K562 (cell line): ENCODE data around the gene TMEM92. TPM values are rescaled to one million over a fixed set of nuclear protein-coding genes. Genes with fewer than 3 reads are reported as not detected.

Experiments used
- ATAC-seq: fragments of 200-7000 bp; cut with Tn5 transposase; 3 replicates; pipeline ENCODE4 v1.9.1; 2020; ENCODE audit warnings: moderate library complexity
- BruUV-seq: library from RNA; stranded (reverse); fragments of 400-500 nt; replicated peaks from 2 replicates; lab custom pipeline; 2021; lab: Mats Ljungman, UMichigan
- CTCF ChIA-PET: fragments of 300-600 bp; formaldehyde crosslinking; extraction: SDS; loops from one replicate; lab custom pipeline; 2021; ENCODE audit warnings: low intra/inter-chr PET ratio; lab: Yijun Ruan, JAX
- POLR2A ChIA-PET: fragments of 300-600, 350-650 bp; sonication (Branson Sonifier 250); formaldehyde crosslinking; extraction: SDS; loops from one replicate; lab custom pipeline; 2021; ENCODE audit warnings: antibody characterized with exemption, inconsistent platforms; lab: Yijun Ruan, JAX
- DNase-seq, 4 experiments: peaks; one replicate each; pipeline versions ENCODE4 v3.0.0 to v3.0.0-alpha.2; 2011 to 2018; ENCODE audit warnings: low spot score in 3 of 4, mixed read lengths in 3 of 4; ENCODE audit errors: extremely low read depth in 1 of 4
- FAIRE-seq: peaks from 2 replicates; lab custom pipeline; 2011; peaks lifted over from hg19 to GRCh38; lab: Jason Lieb, UNC
- H2AFZ ChIP-seq: 2 replicates; pipeline ENCODE4 v1.6.0; 2011; ENCODE audit warnings: low read depth, low read length, control low read depth, inconsistent platforms
- H3K27ac ChIP-seq: fragments of 200-600 bp; 3 replicates; pipeline ENCODE4 v1.8.0; 2011; ENCODE audit warnings: low read depth, mild to moderate bottlenecking, control low read depth, inconsistent platforms, low read length, moderate library complexity, mixed read lengths; ENCODE audit errors: extremely low read depth
- H3K27me3 ChIP-seq, 2 experiments: fragments of 300-600 bp in 1 of 2; 2 replicates in 1 of 2; 3 replicates in 1 of 2; pipeline versions ENCODE4 v1.6.0 to v1.8.0; 2011; ENCODE audit warnings: inconsistent platforms in 2 of 2, low read length in 2 of 2, mild to moderate bottlenecking in 1 of 2, mixed read lengths in 1 of 2, moderate library complexity in 1 of 2; ENCODE audit not compliant: control insufficient read depth in 2 of 2, insufficient read depth in 2 of 2
- H3K36me3 ChIP-seq: fragments of 300-600 bp; 3 replicates; pipeline ENCODE4 v1.8.0; 2011; ENCODE audit warnings: mild to moderate bottlenecking, low read length, inconsistent platforms; ENCODE audit not compliant: control insufficient read depth, insufficient read depth
- H3K4me1 ChIP-seq, 2 experiments: fragments of 200-600 bp in 1 of 2; replicated peaks in 1 of 2; 2 replicates in 1 of 2; 3 replicates in 1 of 2; pipeline versions ENCODE4 v1.5.1 to v1.8.0; 2011; ENCODE audit warnings: inconsistent platforms in 2 of 2, low read length in 2 of 2, mild to moderate bottlenecking in 1 of 2, mixed read lengths in 1 of 2, moderate library complexity in 1 of 2; ENCODE audit not compliant: control insufficient read depth in 2 of 2, insufficient read depth in 2 of 2
- H3K4me2 ChIP-seq: 2 replicates; pipeline ENCODE4 v1.6.1; 2011; ENCODE audit warnings: low read length, control low read depth, inconsistent platforms, mixed read lengths; ENCODE audit not compliant: insufficient read depth
- H3K4me3 ChIP-seq: fragments of 200-600 bp; sonication (generic), shearing (Covaris generic); 2 replicates; pipeline ENCODE4 v1.5.1; 2016; ENCODE audit warnings: control low read depth, inconsistent platforms
- H3K79me2 ChIP-seq: fragments of 200-600 bp; 3 replicates; pipeline ENCODE4 v1.8.0; 2011; ENCODE audit warnings: low read length, inconsistent platforms; ENCODE audit not compliant: control insufficient read depth, insufficient read depth
- H3K9ac ChIP-seq, 2 experiments: 2 replicates each; pipeline versions ENCODE4 v1.6.0 to v1.6.1; 2011; ENCODE audit warnings: low read depth in 2 of 2, low read length in 2 of 2, control low read depth in 1 of 2, inconsistent platforms in 1 of 2, mild to moderate bottlenecking in 1 of 2, mixed read lengths in 1 of 2; ENCODE audit not compliant: insufficient read depth in 1 of 2
- H3K9me1 ChIP-seq: one replicate; pipeline ENCODE4 v1.6.0; 2011; ENCODE audit warnings: inconsistent platforms, mild to moderate bottlenecking, low read length, moderate library complexity; ENCODE audit not compliant: control insufficient read depth, insufficient read depth
- H3K9me3 ChIP-seq: replicated peaks from 2 replicates; pipeline ENCODE4 v1.5.1; 2011; ENCODE audit warnings: low read depth, low read length, inconsistent platforms; ENCODE audit not compliant: control insufficient read depth, insufficient read depth
- H4K20me1 ChIP-seq: replicated peaks from 2 replicates; pipeline ENCODE4 v1.6.1; 2011; ENCODE audit warnings: low read length, inconsistent platforms, mixed read lengths; ENCODE audit not compliant: control insufficient read depth, insufficient read depth
- ATF7 ChIP-seq: fragments of 450-650 bp; IDR thresholded peaks from 2 replicates; pipeline ENCODE4 v1.7.1; 2014; ENCODE audit warnings: mild to moderate bottlenecking, moderate library complexity
- ESRRB ChIP-seq: fragments of 250-450 bp; sonication (Bioruptor Pico); IDR thresholded peaks from 2 replicates; pipeline ENCODE4 v1.5.0; 2020; ENCODE audit warnings: mild to moderate bottlenecking, moderate library complexity, borderline replicate concordance
- HDAC6 ChIP-seq: IDR thresholded peaks from 2 replicates; pipeline ENCODE4 v1.6.1; 2012; ENCODE audit warnings: low read depth, mild to moderate bottlenecking, control low read depth, inconsistent platforms, low read length, moderate library complexity
- KLF16 ChIP-seq: IDR thresholded peaks from 2 replicates; pipeline ENCODE4 v1.6.1; 2016; ENCODE audit warnings: antibody characterized with exemption
- NBN ChIP-seq: fragments of 450-650 bp; IDR thresholded peaks from 2 replicates; pipeline ENCODE4 v1.6.1; 2016; ENCODE audit warnings: low read depth, mild to moderate bottlenecking
- NCOA1 ChIP-seq: fragments of 450-650 bp; IDR thresholded peaks from 2 replicates; pipeline ENCODE4 v1.6.1; 2016; ENCODE audit warnings: low read depth
- SMARCE1 ChIP-seq: fragments of 450-650 bp; IDR thresholded peaks from 2 replicates; pipeline ENCODE4 v1.7.1; 2016; ENCODE audit warnings: mild to moderate bottlenecking
- SPI1 ChIP-seq: IDR thresholded peaks from 2 replicates; pipeline ENCODE4 v1.6.1; 2011; ENCODE audit warnings: low read depth, low read length, control low read depth, borderline replicate concordance
- TEAD1 ChIP-seq, 2 experiments: fragments of 450-650 bp in 1 of 2; sonication (generic) in 1 of 2; formaldehyde crosslinking; IDR thresholded peaks; 2 replicates each; pipeline versions ENCODE4 v1.4.0 to v1.8.0; 2020 to 2022; ENCODE audit warnings: mild to moderate bottlenecking in 2 of 2, missing genetic modification reagents in 1 of 2
- ZFP30 ChIP-seq: fragments of 250-450 bp; sonication (Bioruptor Pico); IDR thresholded peaks from 2 replicates; pipeline ENCODE4 v1.8.0; 2022; ENCODE audit warnings: moderate library complexity, mild to moderate bottlenecking, inconsistent platforms, borderline replicate concordance
- ZNF444 ChIP-seq: fragments of 250-450 bp; sonication (Bioruptor Pico); IDR thresholded peaks from 2 replicates; pipeline ENCODE4 v1.4.0; 2020; ENCODE audit warnings: mild to moderate bottlenecking, moderate library complexity
- WGBS: fragments of 100-300 bp; shearing (Covaris generic); methylation state at CpG from one replicate; pipeline ENCODE4 v1.1.6; 2016; ENCODE audit warnings: low coverage, mixed read lengths; ENCODE audit not compliant: insufficient coverage; ENCODE audit errors: missing lambda C conversion rate; 5-methylcytosine and 5-hydroxymethylcytosine counted together
- in situ Hi-C: fragments of 300-500 bp; cut with MboI; formaldehyde crosslinking; loops from 4 replicates; pipeline ENCODE4 v1.15.0; 2018; ENCODE audit warnings: inconsistent platforms, mixed read lengths
- intact Hi-C: fragments of 100-400 bp; cut with micrococcal nuclease; formaldehyde crosslinking; loops from 2 replicates; pipeline ENCODE4 v1.14.2; 2022
- polyA plus RNA-seq, 8 experiments: library from polyadenylated mRNA; depleted of rRNA in 4 of 8; stranded (reverse) in 5 of 8; unstranded in 3 of 8; fragments of >200 nt; fragmentation: Nextera tagmentation in 2 of 8; fragmentation: Illumina TruSeq in 1 of 8; extraction: Ambion mirVana in 2 of 8; extraction: Trizol in 1 of 8; gene quantifications; 2 replicates each; pipeline versions ENCODE4 v1.2.1 to v1.2.3, GENCODE V29; 2011 to 2014; ENCODE audit warnings: inconsistent platforms in 1 of 8, missing spikeins in 1 of 8
- total RNA-seq, 7 experiments: library from RNA; depleted of rRNA in 6 of 7; stranded (reverse); fragments of >200 nt in 6 of 7; fragmentation: Illumina TruSeq in 2 of 7; extraction: Trizol in 2 of 7; gene quantifications; 2 replicates each; pipeline versions ENCODE4 v1.2.1 to v1.2.3, GENCODE V29; 2011 to 2021; ENCODE audit warnings: low replicate concordance in 1 of 7
- TF ChIP-seq, protein P1 (sequence below), 2 experiments: IDR thresholded peaks in 1 of 2; conservative IDR thresholded peaks in 1 of 2; 2 replicates each; pipeline ENCODE4 v1.6.1; 2016; ENCODE audit warnings: low read depth in 2 of 2, mild to moderate bottlenecking in 1 of 2, missing compliant biosample characterization in 1 of 2, missing genetic modification characterization in 1 of 2, moderate library complexity in 1 of 2
- TF ChIP-seq, protein P2 (sequence below): fragments of 200-800 bp; sonication (Bioruptor generic); IDR thresholded peaks from 2 replicates; pipeline ENCODE4 v1.6.1; 2017; ENCODE audit warnings: missing genetic modification characterization, missing compliant biosample characterization
- TF ChIP-seq, protein P3 (sequence below): fragments of 250-450 bp; sonication (Bioruptor Pico); IDR thresholded peaks from 2 replicates; pipeline ENCODE4 v1.5.0; 2022; ENCODE audit warnings: mild to moderate bottlenecking
- TF ChIP-seq, protein P4 (sequence below): fragments of 250-450 bp; sonication (Bioruptor Pico); IDR thresholded peaks from 2 replicates; pipeline ENCODE4 v1.8.0; 2022; ENCODE audit warnings: inconsistent platforms

TMEM92 gene
- total and polyA plus RNA-seq, 9 of the 15 experiments (the other 6 are each of a cell fraction or from before 2014, with no cell fraction given) = 0.14 to 2.1 (median 0.40) TPM

DNA sequence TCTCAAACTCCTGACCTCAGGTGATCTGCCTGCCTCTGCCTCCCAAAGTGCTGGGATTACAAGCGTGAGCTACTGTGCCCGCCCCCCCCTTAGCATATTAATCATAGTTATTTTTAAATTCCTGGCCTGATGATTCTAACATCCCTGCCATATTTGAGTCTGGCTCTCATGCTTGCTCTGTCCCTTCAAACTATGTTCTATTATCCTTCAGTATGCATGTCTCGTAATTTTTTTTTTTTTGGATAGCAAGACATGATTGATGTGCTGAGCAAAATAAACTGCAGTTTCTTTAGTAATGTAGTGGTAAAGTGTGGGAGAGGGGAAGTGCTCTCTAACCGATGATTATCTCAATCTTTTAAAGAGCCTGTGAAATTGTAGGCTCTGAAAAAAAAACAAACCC lies 34.3 kb upstream of the TMEM92 start:
- H3K9me1 ChIP-seq = no peaks in the 10 kb centered on the region
- ChIA-PET POLR2A (interaction anchor here (0.6 kb wide), 1 partner anchor 25 kb away, joined by 4 read pairs; no protein-coding TSS in a partner anchor), CTCF (no interaction called here)
- H3K27me3 ChIP-seq = peaks cover 3 to 4% of the 10 kb centered on the region in 2 experiments; a peak in 2 of 5 replicates
- in situ Hi-C loops (no loop called here), intact Hi-C loops (no loop called here)
- no peak overlapping the region for H3K9ac ChIP-seq
- 1% methylated on average over 4 of the region's 4 CpGs for WGBS
- no peaks in the 10 kb centered on the region for H3K4me1 ChIP-seq
- ATAC-seq = no peak
- no peak overlapping the region for H3K4me2 ChIP-seq
- H3K9me3 ChIP-seq = no peaks in the 10 kb centered on the region
- H3K36me3 ChIP-seq = no peaks in the 10 kb centered on the region
- H3K79me2 ChIP-seq = no peaks in the 10 kb centered on the region
- H4K20me1 ChIP-seq = no peaks in the 10 kb centered on the region; the same call in 1 of the 2 replicates
- H3K4me3 ChIP-seq = no peak overlapping the region
- H3K27ac ChIP-seq = no peak overlapping the region
- no peak for DNase-seq
- no peak overlapping the region for H2AFZ ChIP-seq
- no peak for FAIRE-seq
- BruUV-seq = no TSS peak
- TF ChIP-seq NCOA1 (no peak), ZFP30 (no peak), TEAD1 (CRISPR knock-in tag; IDR thresholded peaks at IDR 0.05) (no peak), NBN (no peak), ESRRB (CRISPR knock-in tag) (no peak), SPI1 (peak; percentile 20; the same call in 1 of the 2 replicates), ZNF444 (CRISPR knock-in tag) (no peak), ATF7 (no peak), SMARCE1 (no peak), KLF16 (no peak), HDAC6 (no peak)
- TF ChIP-seq, protein P1, sequence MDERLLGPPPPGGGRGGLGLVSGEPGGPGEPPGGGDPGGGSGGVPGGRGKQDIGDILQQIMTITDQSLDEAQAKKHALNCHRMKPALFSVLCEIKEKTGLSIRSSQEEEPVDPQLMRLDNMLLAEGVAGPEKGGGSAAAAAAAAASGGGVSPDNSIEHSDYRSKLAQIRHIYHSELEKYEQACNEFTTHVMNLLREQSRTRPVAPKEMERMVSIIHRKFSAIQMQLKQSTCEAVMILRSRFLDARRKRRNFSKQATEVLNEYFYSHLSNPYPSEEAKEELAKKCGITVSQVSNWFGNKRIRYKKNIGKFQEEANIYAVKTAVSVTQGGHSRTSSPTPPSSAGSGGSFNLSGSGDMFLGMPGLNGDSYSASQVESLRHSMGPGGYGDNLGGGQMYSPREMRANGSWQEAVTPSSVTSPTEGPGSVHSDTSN (CRISPR knock-in tag; IDR thresholded peaks at IDR 0.05; ENCODE audit: low read depth) = no peak
- TF ChIP-seq, protein P1 (tag; conservative IDR thresholded peaks at IDR 0.05; ENCODE audit: low read depth) = peak; percentile 84
- TF ChIP-seq, protein P2, sequence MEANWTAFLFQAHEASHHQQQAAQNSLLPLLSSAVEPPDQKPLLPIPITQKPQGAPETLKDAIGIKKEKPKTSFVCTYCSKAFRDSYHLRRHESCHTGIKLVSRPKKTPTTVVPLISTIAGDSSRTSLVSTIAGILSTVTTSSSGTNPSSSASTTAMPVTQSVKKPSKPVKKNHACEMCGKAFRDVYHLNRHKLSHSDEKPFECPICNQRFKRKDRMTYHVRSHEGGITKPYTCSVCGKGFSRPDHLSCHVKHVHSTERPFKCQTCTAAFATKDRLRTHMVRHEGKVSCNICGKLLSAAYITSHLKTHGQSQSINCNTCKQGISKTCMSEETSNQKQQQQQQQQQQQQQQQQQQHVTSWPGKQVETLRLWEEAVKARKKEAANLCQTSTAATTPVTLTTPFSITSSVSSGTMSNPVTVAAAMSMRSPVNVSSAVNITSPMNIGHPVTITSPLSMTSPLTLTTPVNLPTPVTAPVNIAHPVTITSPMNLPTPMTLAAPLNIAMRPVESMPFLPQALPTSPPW = no peak
- TF ChIP-seq, protein P3, sequence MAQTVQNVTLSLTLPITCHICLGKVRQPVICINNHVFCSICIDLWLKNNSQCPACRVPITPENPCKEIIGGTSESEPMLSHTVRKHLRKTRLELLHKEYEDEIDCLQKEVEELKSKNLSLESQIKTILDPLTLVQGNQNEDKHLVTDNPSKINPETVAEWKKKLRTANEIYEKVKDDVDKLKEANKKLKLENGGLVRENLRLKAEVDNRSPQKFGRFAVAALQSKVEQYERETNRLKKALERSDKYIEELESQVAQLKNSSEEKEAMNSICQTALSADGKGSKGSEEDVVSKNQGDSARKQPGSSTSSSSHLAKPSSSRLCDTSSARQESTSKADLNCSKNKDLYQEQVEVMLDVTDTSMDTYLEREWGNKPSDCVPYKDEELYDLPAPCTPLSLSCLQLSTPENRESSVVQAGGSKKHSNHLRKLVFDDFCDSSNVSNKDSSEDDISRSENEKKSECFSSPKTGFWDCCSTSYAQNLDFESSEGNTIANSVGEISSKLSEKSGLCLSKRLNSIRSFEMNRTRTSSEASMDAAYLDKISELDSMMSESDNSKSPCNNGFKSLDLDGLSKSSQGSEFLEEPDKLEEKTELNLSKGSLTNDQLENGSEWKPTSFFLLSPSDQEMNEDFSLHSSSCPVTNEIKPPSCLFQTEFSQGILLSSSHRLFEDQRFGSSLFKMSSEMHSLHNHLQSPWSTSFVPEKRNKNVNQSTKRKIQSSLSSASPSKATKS (CRISPR knock-in tag) = no peak
- TF ChIP-seq, protein P4, sequence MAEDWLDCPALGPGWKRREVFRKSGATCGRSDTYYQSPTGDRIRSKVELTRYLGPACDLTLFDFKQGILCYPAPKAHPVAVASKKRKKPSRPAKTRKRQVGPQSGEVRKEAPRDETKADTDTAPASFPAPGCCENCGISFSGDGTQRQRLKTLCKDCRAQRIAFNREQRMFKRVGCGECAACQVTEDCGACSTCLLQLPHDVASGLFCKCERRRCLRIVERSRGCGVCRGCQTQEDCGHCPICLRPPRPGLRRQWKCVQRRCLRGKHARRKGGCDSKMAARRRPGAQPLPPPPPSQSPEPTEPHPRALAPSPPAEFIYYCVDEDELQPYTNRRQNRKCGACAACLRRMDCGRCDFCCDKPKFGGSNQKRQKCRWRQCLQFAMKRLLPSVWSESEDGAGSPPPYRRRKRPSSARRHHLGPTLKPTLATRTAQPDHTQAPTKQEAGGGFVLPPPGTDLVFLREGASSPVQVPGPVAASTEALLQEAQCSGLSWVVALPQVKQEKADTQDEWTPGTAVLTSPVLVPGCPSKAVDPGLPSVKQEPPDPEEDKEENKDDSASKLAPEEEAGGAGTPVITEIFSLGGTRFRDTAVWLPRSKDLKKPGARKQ = no peak
